GM21619 (cell line): ENCODE measurements around the gene GFM1.

Experiments
- ATAC-seq: cut with Tn5 transposase; IDR thresholded peaks from one replicate; pipeline ENCODE4 v1.9.1; 2021; ENCODE audit not compliant: unreplicated experiment

GFM1 gene

DNA sequence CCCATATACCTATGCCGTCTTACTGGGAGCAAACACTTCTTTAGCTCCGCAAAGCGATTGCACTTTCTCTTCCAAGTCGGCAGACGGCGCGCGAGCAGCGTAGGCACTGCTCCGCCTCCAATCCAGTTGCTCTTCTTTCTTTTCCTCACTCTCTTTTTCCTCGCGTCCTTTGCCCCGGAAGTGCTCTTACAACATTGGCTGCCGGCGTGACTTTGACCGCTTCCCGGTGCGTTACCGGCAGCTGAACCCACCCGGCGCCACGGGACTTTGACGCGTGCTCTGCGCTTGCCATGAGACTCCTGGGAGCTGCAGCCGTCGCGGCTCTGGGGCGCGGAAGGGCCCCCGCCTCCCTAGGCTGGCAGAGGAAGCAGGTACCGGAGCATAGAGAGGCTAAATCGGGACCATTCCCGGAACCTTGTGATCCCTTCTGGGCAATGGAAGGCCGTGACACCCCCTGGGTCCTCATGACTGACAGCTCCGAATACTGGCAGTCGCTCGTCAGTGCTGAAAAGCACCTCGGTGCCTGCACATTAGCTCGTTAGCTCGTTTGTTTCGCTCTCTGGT is at the start of gene GFM1:
TSS of gene GFM1 (plus strand) at position 183 of the 564 bp plus-strand sequence. CDS start at position 291, 108 bp downstream.
- ATAC-seq: peak; percentile 99

DNA sequence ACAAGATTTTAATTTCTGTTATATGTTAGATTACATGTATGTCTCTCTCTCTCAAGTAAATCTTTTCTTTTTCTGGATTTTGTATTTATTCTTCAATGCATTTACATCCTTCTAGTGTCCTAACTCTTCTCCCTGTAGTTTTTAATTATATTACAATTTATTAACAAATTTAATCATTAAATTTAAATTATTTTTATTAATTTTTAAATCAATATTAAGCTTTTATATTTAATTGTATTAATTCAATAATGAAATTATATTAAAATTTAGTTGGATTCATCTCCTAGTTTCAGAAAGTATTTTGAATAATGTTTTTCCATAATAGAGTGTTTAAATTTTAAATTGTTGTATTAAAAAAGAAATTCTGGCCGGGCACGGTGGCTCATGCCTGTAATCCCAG is 43.5 kb upstream of the GFM1 start:
- ATAC-seq: no peak

DNA sequence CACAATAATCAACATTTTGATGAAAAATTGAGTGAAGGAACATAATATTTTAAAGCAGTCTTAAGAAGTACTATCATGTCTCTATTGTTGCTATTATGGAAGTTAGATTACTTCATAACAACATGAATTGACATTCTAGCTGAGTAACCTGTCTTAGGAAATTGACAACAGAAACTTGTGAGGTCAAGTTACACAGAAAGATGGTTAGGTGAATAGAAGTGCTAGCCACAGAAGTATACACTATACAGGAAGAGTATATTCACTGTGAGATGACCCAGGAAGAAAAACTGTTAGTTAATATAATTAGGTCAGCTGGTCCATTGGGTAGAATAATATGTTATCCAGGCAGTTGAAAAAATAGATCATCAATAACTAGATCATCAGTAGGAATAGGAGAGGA is 42.1 kb upstream of the GFM1 start:
- no peak for ATAC-seq

DNA sequence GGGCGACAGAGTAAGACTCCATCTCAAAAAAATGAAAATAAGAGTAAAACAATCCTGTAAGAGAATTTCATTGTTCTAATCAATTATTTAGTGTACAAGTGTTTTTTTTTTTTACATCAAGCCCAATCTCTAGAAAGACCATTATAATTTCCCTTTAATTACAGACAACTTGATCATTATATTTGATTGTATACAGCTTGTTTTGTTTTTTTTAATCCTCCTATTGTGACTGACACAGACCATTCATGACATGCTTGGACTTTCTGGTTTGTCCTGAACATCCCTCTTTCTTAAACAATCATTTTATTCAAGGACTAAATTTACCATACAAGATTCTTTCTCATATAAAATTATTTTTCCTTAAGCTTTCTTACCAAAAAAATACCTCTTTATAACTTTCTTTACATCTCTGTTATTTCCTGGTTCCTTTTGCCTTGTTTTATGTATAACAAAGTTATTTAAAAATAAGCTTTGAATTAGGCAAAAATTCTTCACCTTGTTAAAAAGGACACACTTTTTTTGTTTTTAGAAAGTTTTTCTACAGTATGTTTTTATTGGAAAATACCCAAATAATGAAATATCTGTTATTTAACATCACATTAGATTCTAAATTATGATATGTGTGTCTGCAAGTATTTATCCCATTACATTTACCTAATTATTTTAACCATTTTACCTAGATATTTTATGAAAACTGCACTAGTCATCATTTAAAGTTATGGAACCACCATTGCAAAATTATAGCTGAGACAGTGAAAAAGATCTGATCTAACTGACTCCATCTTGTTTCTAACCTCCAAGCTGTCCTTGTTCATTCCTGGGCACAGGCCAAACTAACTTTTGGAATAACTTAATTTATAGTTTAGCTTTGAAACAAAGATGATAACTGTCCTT is 26.1 kb upstream of the GFM1 start:
- no peak for ATAC-seq

DNA sequence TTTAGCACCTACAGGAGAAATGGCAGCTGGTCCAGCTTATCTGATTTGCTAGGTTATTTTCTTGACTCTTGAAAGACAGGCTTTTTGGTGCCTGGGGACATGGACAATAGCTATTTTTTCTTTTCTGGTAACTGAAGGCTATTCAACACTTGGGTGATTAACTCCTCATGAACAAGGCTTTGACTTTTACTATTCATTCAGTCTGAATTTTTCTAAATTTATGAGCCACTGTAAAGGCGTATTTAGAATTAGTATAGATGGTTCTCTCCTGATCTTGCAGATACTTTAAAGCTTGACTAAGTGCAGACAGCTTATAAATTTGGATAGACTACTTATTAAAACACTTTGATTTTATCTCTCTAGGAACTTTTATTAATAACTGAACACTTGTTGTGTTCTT is 18.4 kb upstream of the GFM1 start:
- ATAC-seq: no peak

DNA sequence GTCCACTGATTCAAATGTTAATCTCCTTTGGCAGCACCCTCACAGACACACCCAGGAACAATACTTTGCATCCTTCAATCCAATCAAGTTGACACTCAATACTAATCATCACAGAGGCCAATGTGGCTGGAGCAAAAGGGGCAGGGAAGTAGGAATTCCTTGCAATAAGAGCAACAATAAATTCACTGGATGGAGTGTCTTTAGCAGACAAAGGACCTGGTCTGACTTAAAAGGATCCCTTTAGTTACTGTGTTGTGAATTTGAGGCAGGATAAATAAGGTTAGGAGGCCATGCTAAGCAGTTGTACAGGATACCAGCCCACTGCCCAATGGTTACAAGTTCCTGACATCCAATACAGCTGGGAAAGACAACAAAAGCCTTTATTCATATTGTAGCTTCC is 12.3 kb upstream of the GFM1 start:
- ATAC-seq: no peak

DNA sequence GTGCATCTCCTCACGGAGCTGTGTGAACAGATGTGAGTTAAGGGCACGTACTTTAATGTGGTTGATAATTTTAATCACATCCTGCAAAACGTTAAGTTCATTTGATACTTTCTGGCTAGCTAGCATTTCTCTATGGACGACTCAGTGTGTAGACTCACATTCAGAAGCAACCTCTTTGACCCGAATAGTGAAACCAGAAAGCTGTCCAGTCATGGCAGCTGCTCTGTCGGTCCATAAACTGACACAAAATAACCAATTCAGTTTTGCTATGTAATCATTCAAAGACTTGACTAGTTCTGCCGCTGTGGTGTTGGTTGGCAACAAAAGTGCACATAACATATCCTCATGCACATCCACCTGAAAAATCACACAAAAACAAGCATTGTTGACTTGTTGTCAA is 3.7 kb upstream of the GFM1 start:
- ATAC-seq: no peak

DNA sequence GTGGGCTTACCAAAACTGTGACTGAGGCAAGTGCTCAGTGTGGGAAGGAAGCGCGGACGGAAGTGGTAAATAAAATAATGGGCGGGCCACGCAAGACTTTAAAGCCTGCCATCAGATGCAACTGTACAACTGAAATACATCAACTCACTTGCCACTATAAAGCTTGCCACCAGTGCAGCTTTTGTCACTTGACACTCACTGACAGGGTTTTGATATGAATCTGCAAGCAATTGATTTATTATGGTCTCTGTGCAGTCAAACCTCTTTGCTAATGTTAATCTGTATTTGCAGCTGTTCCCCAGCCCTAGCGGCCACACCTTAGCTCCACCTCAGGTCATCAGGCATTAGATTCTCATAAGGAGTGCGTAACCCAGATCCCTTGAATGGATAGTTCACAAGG is 2.3 kb upstream of the GFM1 start:
- no peak for ATAC-seq

DNA sequence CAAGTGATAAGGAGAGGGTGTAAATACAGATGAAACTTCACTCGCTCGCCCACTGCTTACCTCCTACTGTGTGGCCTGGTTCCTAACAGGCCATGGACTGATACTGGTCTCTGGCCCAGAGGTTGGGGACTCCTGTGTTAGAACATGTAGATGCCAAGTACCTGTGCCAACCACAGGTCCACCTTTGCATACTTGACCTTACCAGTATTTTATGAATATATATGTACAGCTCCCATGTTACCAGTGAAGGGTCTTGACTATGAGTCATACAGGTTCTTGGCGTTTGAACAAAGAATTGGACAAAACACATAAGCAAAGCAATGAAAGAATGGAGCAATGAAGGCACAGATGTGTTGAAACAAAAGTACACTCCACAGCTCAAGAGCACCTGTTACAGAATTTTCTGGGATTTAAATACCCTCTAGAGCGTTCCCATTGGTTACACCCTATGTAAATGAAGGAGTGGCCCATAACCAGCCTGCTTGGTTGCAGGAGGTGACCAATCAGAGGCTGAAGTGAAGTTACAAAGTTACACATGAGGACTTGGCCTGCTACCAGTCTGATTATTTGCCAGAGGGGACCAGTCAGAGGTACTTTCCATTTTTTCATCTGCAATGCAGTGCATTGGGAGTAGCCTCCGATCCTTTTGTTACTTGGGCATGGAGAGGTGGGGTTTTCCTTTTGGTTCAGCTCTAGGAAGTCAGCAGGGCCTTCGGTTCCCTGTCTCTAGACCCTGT is 1.7 kb upstream of the GFM1 start:
- ATAC-seq: no peak

DNA sequence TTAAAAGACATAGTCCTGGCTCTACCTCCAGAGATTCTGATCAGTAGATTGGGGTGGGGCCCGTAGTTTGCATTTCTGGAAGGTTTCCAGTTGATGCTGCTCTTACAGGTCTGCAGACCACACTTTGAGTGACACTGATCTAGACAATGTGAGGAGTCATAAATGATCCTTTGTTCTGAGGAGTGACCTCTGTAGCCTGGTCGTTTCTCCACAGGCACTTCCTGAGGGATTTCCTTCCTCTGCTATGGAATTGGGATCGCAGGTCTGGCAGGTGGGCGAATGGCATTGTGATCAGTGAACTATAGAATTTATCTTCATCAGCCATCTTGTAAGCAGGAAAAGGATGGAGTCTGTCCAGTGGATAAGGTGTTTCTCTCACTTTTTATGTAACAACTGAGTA is 5.5 kb downstream of the GFM1 start:
- no peak for ATAC-seq

DNA sequence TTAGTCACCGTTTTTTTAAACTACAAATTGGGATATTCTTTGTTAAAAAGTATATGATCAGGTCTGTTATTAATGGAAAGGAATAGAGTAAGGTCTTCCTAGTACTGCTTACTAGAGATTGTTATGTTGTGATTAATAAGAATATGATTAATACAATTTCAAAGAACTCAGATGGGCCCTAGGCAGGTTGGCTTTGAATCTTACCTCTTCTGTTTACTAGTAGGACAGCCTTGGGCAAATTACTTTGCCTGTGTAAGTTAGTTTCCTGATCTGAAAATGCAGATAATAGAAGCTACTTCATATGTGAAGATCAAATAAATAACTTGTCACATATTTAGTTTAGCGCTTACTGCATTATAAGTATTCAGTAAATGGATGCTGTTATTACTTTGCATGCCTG is 6.9 kb downstream of the GFM1 start:
- ATAC-seq: no peak

DNA sequence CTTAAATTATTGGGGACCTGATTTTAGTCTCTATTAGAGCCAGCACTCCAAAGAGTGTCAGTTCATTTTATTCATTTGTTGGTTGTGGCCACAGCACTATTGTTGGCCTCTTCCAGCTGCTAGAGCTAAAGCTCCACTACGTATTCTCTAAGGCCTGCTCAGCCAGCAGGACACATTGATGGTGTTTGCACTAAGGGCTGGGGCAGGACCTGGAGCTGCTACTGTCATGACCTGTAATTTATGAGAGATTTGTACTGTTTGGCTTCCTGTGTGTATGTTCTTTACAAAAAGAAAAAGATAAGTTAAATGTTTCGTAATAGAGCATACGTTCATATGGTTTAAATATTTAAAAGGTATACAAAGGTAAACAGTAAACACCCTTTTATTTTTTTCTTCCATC is 8.1 kb downstream of the GFM1 start:
- ATAC-seq: no peak

DNA sequence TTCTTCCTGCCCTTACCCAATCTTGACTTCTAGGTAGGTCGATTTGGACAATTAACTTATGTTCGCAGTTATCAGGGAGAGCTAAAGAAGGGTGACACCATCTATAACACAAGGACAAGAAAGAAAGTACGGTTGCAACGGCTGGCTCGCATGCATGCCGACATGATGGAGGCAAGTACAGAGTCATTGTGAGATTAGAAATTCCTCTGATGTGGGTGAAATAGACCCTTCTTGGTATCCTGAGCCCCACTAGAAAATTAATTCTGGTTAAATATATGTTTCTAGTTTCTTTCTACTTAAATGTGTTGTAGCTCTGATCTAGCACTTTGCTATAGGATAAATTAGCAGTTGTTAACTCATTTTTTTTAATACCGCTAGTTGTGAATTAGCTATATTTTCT is 14.6 kb downstream of the GFM1 start:
- no peak for ATAC-seq

DNA sequence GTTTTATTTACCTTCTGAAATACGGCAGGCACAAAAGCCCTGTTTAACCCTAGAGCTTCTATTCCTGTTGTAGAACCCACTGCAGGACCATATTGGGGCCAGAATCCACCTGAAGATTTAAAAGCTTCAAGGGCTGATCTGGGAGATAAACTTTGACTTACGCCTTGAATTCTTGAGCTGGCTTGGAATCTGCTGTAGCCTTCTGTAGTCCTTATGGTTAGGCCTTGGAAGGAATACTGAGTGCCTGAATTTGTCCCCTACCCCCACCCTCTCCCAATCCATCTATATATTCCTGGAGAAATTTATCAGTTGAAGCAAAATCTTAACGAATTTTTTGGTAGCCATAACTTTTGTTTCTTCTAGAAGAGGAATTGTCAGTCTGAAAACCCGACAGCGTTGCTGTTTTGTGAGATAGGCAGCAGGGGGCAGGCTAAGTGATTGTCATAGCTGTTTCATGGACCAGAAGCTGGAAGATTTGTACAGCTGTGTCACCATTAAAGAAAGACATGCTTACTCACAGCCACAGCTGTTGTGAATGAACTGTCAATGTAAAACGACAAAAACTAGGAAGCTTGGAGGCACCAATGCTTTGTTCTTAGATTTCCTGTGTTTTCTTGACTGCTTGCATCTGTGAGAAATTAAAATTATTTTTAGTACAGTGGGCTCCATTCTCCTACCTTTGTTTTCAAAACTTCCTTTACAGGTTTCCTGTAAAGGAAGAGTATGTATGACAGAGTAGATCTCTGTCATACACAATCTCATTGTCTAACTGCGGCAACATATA is 15.3 kb downstream of the GFM1 start:
- ATAC-seq: peak; percentile 93

DNA sequence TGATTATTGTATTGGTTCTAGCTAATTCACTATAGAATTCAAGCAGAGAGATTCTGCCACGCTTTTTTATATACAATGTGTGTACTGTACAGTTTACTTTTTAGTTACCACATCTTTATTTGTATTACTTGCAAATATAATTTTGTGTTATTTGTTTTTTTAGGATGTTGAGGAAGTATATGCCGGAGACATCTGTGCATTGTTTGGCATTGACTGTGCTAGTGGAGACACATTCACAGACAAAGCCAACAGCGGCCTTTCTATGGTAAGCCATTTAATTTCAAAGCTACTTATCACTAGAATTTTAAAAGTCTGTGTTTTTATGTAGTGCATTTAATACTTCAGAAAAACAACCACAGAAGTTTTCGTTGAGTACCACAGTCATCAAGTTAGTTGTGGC is 16.4 kb downstream of the GFM1 start:
- no peak for ATAC-seq

DNA sequence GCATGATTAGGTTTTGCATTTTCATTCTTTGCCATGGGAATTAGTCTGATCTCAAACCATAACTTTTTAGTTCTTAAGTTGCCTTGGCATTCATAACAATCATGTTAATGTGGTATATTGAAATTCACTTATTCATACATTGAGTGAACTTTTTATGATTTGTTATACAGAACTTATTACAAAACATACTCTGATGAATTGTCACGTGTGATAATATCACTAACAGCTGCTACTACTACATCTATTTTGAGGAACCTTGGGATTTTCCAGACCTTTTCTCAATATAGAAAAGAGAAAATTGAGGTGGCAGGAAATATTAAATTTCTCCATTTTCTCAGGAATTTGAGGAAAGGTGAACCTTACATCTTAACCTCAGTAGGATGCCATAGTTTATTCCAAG is 18.9 kb downstream of the GFM1 start:
- ATAC-seq: no peak

DNA sequence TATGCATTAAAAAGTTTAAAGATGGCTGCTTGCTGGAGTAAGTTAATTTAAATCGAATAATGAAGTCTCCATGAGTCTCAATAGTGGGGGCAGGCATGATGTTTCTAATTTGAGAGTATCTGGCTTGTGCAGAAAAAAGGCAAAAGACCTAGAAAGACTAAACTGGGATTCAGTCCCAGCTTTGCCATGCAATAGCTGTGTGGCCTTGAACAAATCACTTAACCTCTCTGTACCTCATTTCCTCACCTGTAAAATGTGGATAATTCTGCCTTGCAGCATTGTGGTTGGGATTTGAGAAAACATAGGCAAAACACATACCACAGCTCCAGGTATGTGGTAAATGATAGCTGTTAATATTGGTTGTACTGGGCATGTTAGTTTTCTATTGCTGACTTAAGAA is 19.5 kb downstream of the GFM1 start:
- ATAC-seq: no peak

DNA sequence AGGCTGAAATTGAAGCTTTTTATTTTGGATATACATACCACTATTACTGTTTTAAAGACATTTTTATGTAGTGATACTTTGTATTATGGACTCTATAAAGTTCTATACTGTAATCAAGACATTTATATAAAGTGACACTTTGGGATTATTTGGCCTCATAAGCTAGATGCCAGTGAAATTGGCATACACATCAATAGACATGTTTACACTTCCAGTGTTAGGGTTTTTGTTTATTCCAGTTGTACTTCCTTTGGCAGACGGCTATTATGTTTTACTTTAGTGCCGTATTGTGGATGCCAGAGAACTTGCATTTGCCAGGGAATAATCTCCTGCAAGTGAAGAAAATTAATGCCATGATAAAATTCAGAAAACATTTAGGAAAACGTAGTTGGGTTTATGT is 22.1 kb downstream of the GFM1 start:
- no peak for ATAC-seq

DNA sequence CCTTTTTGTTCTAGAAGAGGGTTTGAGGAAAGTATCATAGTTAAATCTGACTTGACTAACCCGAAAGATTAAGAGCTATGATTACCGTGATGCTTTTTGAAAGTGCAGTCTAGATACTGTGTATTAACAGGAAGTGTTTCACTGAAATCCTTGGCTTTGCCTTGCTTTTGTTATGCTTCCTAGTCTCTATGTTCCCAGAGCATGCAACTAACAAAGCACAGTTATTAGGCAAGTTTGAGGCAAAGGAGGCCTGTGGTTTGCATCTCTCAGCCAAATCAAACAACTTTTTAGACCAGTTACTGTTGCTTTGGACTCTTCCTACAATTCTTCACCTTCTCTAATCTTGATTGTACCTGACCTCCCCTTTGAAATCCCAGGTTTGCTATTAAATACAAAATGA is 24.2 kb downstream of the GFM1 start:
- ATAC-seq: no peak

DNA sequence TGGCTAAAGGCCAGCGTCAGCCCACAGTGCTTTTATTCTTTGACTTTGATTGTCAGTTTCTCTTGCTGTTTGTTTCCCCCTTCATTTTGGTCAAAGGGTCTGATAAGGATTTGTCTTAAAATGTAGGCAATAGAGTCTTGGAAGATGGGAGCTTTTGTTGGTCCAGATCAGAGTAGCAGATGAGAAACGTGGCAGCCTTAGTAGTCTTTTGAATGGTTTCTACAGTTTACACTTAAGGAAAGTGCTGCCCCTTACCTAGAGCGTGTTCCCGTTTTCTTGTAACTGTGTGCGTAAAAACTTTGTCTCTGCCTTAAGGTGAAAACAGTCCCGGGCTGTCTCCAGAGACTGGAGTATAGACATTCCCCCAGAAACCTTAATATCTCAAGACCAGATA is 27.5 kb downstream of the GFM1 start:
- peak; percentile 3 for ATAC-seq
